CD4-positive, alpha-beta T cell treated with Interleukin-21 for 1 hour (primary cell): ENCODE data around the gene CD80.
A peak's percentile ranks its signal among the peaks of the same experiment; 100 is the strongest.
"Not testable (repeated sequence)": the region's sequence is repeated elsewhere in the genome, so short reads cannot be mapped to it uniquely, and the experiment has no call there.

Source experiments
- DNase-seq: peaks from one replicate; pipeline ENCODE4 v3.0.0-alpha.2; 2020

The CD80 gene

GRCh38 chr3:119580067-119580760, 20.8 kb upstream of the CD80 start:
- peak; percentile 34 for DNase-seq

DNA sequence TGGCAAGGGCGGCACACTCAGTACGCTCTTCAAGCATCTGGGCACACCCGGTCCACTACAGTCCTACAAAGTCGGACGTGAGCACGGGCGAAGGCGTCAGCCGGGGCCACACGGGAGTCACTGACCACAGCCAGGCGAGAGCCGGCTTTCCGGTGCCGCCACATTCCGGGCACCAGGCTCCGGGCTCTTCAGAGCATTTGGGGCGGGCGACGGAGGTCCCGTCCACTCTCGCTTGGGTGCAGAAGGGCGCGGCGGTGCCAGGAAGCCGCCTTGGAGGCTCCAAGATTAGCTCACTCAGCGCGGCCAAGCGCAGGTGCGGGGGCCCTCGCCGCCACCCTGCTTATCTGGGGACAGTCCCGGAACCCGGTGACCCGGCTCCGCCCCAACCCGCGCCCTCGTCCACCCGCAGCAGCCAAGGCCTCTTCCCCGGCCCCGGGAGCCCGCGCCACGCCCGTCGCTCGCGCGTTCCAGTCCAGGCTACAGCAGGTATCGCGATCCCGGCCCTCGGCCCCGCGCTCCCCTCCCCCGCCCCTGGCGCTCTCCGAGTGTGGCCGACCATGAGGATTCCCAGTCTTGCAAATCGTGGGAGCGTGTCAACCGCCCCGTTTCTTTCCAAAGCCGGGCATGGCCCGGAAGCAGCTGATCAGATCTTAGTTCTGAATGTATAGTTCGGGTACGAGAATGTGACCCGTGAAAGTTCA, 20.1 kb upstream of the CD80 start, which contains the start of gene ADPRH:
TSS of gene ADPRH (plus strand) at position 127 of the 701 bp plus-strand sequence. CDS start 2,678 bp downstream, outside the sequence.
- DNase-seq = peak; percentile 56

DNA sequence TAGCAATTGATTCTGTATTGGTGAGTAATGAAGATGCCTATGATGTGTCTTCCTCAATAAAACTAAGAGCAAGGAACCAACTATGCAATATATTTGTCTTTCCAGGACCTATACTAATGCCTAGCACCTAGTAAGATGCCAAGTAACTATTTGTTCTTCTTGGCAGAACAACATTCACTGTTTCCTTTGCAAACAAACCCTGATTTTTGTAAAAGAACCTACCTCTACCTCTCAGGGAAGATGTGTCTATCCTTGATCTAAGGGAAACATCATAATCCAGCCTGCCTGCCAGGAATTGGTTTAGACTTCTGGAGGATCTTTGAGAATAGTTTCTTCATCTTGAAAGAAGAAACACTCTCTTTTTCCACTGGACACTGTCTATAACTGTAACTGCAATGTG, 16.1 kb upstream of the CD80 start:
- no peak for DNase-seq

GRCh38 chr3:119571688-119572087, 12.3 kb upstream of the CD80 start:
- DNase-seq = no peak

DNA sequence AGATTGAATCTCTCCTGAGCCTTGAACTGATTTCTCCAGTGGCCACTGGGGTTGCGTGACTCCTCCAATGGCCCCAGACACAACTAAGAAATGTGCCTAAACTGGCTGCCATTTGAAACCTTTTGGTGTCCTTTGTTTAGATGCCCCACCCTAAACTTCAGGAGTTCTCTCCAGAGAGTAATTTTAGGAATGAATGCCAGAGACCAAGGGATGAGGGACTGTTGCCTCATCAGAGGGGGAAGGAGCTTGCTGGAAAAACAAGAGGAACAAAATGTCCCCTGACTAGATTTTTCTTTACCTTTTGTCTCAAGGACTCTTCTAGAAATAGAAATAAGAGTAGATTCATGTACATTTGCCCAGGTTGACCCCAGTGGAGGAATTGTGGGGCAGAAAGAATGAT, 11.8 kb upstream of the CD80 start:
- no peak for DNase-seq

GRCh38 chr3:119570229-119570628, 10.8 kb upstream of the CD80 start:
- DNase-seq = peak; percentile 29

DNA sequence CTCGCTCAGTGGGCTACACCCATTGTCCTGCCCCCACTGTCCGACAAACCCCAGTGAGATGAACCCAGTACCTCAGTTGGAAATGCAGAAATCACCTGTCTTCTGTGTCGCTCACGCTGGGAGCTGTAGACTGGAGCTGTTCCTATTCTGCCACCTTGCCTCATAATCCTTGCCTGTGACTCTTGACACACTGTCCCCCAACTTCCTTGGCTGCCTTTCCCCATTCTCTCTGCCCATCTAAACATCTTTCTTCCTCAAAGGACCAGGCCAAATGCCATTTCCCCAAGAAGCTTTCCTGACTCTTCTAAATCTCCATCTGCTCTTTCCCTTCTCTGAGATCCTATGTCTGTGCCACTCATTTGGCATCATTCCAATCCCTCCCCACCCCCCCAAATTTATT, 9.7 kb upstream of the CD80 start:
- no peak for DNase-seq

- DNase-seq = not testable (repeated sequence)
Measured at GRCh38 chr3:119563334-119563733, 3.9 kb upstream of the CD80 start.

DNA sequence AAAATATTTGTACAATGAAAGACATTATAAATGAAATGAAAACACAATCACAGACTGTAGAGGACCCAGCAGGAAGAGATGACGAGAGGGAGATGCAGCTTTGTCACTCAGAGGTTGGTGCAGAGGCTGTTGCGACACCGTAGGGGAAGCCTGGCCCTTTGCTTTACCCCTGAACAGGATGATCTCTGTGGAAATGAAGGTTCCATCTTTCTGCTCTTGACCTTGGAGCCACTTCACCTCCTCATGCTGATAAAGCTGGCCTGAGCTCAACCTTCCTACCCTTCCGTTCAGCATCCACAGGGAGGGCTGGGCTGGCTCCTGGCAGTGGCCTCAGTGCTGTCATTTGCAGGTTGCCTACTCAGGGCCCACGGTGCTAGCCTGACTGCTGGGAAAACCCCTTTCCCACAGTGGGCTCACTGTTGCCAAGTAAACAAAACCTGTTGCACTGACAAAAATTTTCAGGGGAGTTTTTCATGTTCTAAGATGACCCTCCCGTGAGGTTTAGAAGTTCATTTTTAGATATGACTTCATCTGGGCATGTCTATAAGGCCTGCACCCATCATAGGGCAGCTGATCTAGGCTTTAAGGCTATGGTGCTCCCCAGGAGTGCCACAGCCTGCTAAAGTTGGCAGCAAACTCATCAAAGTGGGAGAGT, 3.0 kb upstream of the CD80 start:
- DNase-seq = peak; percentile 70

DNA sequence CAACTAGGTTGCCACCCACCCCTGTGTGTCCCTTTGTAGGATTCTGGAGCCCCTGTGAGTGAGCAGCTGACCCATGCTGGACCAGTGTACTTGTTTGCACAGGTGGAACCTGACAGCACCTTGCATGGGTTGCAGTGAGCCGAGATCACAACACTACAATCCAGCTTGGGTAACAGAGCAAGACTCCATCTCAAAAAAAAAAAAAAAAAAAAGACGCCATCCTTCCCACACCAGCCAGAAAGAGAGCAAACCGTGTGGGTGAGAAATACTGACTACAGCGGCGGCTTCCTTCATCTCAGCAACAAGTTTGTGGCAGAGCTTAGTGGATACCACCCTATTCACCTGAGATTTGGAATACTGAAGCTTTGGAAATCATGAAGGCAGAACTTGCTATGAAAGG, 746 bp upstream of the CD80 start:
- no peak for DNase-seq

DNA sequence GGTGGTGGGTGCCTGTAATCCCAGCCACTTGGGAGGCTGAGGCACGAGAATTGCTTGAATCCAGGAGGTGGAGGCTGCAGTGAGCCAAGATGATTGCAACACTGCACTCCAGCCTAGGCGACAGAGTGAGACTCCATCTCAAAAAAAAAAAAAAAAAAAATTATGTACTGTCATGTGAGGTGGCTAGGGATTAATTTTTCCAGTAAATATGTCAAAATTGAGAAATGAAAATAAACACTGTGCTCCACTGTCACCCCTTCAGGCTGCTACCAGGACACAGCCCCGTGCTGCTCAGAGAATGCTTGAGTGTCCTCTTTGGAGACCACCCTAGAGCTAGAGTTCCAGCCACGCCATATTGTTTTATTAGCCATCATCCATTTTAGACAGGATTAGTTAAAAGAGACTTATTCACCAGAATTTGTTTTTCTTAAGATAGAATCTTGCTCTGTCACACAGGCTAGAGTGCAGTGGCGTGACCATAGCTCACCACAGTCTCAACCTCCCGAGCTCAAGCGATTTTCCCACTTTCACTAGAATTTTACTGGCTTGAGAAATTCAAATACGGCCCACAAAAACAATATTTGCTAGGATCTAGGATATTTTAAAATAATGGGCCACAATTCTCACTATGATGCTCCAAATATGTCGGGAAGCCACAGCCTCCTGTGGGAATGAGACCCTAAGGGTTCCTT, 642 bp downstream of the CD80 start:
- no peak for DNase-seq

GRCh38 chr3:119557877-119558269, 1.5 kb downstream of the CD80 start:
- no peak for DNase-seq

GRCh38 chr3:119557192-119557876, 2.1 kb downstream of the CD80 start:
- DNase-seq = no peak

DNA sequence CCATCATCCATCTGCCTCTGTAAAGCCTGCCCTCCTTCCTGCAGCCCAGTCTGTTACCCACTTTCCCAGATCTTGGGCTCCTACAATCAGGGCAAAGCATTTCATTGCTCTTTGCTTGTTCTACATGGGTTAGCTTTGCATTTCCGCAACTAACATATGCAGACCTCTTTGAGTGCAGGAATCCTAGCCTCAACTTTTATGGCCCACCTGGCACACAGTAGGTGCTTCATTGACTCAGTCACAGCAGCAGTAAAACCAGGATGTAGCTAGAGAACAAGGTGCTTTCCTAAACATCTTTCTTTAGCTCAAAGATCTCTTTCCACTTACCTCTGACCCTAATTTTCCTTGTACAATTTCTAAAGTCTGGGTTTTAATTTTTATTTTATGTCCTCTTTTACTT, 3.5 kb downstream of the CD80 start:
- DNase-seq = no peak

- peak; percentile 7 for DNase-seq
Measured at GRCh38 chr3:119555309-119555735, 4.1 kb downstream of the CD80 start.

DNA sequence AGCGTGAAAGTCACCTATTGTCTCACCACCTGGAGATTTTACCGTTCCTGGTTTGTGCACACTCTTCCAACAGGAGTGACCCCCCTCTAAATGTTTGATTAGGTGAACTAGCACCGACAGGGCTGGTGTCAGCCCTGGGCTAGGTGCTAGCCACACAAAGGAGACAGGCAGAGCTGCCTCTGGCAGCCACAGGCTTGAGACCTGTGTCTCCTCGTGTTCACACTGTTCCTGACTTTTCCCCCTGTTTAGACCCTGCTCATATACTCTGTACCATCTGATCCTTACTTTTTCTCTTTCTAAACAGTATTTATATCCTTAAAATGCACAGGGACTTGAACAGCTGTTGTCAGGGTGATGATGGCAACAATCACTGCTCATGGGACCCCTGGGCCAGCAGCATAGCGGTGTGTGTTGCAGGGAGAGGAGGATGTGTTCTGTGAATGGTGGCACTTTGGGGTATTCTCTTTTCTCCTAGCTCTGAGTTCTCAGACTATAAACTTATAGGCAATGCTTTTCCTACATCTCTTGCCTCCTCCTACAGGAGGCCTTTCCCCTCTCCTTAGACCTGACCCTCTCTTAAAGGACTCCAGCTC, 5.5 kb downstream of the CD80 start:
- no peak for DNase-seq

DNA sequence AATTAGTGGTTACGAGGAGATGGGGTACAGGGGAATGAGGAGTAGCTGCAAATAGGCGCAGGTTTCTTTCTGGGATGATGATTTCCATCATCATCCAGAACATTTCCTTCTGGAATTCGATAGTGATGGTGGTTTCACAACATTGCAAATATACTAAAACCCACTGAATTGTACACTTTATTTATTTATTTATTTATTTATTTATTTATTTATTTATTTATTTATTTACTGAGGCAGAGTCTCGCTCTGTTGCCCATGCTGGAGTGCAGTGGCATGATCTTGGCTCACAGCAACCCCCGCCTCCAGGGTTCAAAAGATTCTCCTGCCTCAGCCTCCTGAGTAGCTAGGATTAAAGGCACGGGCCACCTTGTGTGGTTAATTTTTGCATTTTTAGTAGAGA, 6.5 kb downstream of the CD80 start:
- DNase-seq = not testable (repeated sequence)

DNA sequence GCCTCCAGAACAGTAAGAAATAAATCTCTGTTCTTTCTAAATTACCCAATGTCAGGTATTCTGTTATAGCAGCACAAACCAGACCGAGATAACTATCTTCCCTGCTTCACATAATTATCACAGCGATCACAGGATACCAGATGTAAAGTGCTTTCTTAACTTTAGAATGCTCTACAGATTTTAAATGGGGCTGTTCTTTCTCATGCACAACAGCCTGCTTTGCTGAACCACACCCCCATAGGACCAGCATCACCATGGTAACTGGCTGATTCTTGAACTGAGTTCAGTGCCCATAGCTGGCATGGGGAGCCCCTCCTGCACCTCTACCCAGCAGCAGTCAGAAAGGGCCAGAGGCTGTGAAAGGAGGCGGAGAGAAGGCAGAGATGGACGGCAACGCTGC, 7.8 kb downstream of the CD80 start:
- no peak for DNase-seq

- DNase-seq = no peak
Measured at GRCh38 chr3:119550192-119550910, 9.1 kb downstream of the CD80 start.

DNA sequence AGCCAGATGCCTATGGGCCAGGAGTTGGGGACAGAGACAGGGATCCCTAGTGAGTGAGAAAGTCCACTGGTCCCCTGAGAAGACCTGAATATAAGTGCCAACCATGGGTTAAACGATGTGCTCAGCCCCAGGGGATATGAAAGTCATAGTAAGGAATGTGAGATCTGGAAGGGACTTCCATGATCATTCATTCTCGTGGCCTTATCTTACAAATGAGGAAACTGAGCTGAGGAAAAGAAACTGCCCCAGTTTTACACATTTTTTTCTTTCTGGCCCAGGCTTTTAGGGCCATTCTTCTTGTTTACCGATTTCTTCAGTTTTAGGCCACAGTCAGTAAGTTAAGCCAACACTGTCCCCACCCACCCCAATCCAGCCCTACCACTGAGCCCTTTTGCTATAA, 11.1 kb downstream of the CD80 start:
- DNase-seq = no peak

GRCh38 chr3:119547227-119547626, 12.2 kb downstream of the CD80 start:
- no peak for DNase-seq

DNA sequence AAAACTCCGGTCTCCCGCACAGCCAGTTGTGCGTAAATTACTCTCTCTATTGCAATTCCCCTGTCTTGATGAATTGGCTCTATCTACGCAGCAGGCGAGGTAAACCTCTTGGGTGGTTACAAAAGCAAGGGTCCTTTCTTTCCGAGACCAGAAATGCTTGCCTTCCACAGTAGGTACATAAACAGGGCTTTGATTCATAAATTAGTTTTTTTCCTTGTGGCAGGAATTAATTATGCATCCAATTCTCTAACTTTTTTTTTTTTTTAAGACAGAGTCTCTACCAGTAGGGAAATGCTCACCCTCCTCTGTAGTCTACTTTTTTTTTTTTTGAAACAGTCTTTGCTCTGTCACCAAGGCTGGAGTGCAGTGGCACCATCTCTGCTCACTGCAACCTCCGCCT, 16.3 kb downstream of the CD80 start:
- no peak for DNase-seq
